Smooth muscle cell (in vitro differentiated cells): ENCODE measurements around the gene CYB561D1. TPM values are rescaled to one million over a fixed set of nuclear protein-coding genes. Genes with fewer than 3 reads are reported as not detected.

ENCODE experiments used
- DNase-seq: peaks from one replicate; lab custom pipeline; 2025; ENCODE audit not compliant: unreplicated experiment; lab: John Stamatoyannopoulos, UW
- H2AFZ ChIP-seq: fragments of 200-600 bp; sonication (generic); 2 replicates; pipeline ENCODE4 v1.6.0; 2016; ENCODE audit warnings: antibody characterized with exemption, low read depth, mild to moderate bottlenecking
- H3F3A ChIP-seq: fragments of 200-600 bp; sonication (generic); 2 replicates; pipeline ENCODE4 v1.6.0; 2017; ENCODE audit warnings: antibody characterized with exemption, low read depth
- H3K27ac ChIP-seq: fragments of 200-600 bp; sonication (generic); 2 replicates; pipeline ENCODE4 v1.5.1; 2016; ENCODE audit warnings: low read depth, mild to moderate bottlenecking
- H3K27me3 ChIP-seq: fragments of 200-600 bp; sonication (generic); 2 replicates; pipeline ENCODE4 v1.6.1; 2016; ENCODE audit warnings: low read depth, mild to moderate bottlenecking
- H3K36me3 ChIP-seq: fragments of 200-600 bp; sonication (generic); 2 replicates; pipeline ENCODE4 v1.5.1; 2016; ENCODE audit warnings: low read depth
- H3K4me1 ChIP-seq: fragments of 200-600 bp; sonication (generic); 2 replicates; pipeline ENCODE4 v1.5.1; 2016; ENCODE audit warnings: low read depth
- H3K4me2 ChIP-seq: fragments of 200-600 bp; sonication (generic); 2 replicates; pipeline ENCODE4 v1.6.0; 2016; ENCODE audit warnings: mild to moderate bottlenecking
- H3K4me3 ChIP-seq: fragments of 200-600 bp; sonication (generic); 2 replicates; pipeline ENCODE4 v1.5.1; 2016; ENCODE audit warnings: mild to moderate bottlenecking
- H3K79me2 ChIP-seq: fragments of 200-600 bp; sonication (generic); 2 replicates; pipeline ENCODE4 v1.6.0; 2016; ENCODE audit warnings: low read depth, mild to moderate bottlenecking
- H3K9ac ChIP-seq: fragments of 200-600 bp; sonication (generic); 2 replicates; pipeline ENCODE4 v1.6.0; 2016; ENCODE audit warnings: low read depth
- H3K9me3 ChIP-seq: fragments of 200-600 bp; sonication (generic); replicated peaks from 2 replicates; pipeline ENCODE4 v1.5.1; 2016; ENCODE audit warnings: low read depth
- H4K20me1 ChIP-seq: fragments of 200-600 bp; sonication (generic); 2 replicates; pipeline ENCODE4 v1.6.0; 2016; ENCODE audit warnings: low read depth
- CTCF ChIP-seq: fragments of 200-600 bp; sonication (generic); IDR thresholded peaks from 2 replicates; pipeline ENCODE4 v1.5.1; 2017; ENCODE audit warnings: borderline replicate concordance, mild to moderate bottlenecking, antibody characterized with exemption; ENCODE audit not compliant: insufficient read depth, poor library complexity, severe bottlenecking
- WGBS: methylation state at CpG from one replicate; pipeline ENCODE4 v1.1.7; 2016; ENCODE audit warnings: low lambda C conversion rate; 5-methylcytosine and 5-hydroxymethylcytosine counted together
- polyA plus RNA-seq: library from polyadenylated mRNA; unstranded; fragments of >200 nt; fragmentation: Nextera tagmentation; extraction: Ambion mirVana; gene quantifications from 2 replicates; pipeline ENCODE4 v1.2.1, GENCODE V29; 2016
- total RNA-seq: library from RNA; depleted of rRNA; stranded (reverse); fragments of >200 nt; gene quantifications from 2 replicates; pipeline ENCODE4 v1.2.3, GENCODE V29; 2014

CYB561D1 gene
- total and polyA plus RNA-seq, 2 experiments from 2014 or later, result 4.5 to 5.3 TPM

- Histone ChIP-seq H4K20me1 (no peaks in the 10 kb centered on the region), H3K4me2 (no peak overlapping the region), H3K27ac (no peak overlapping the region), H3K4me3 (no peak overlapping the region), H3K4me1 (no peaks in the 10 kb centered on the region), H3F3A (no peaks in the 10 kb centered on the region), H2AFZ (no peak overlapping the region), H3K9me3 (peaks cover 4% of the 10 kb centered on the region), H3K79me2 (no peaks in the 10 kb centered on the region), H3K27me3 (no peaks in the 10 kb centered on the region), H3K9ac (no peak overlapping the region), H3K36me3 (no peaks in the 10 kb centered on the region)
- WGBS, result 85% methylated on average over 1 of the region's 1 CpG
- no peak for TF ChIP-seq CTCF
- DNase-seq, result no peak
Measured at GRCh38 chr1:109454497-109455133, 39.3 kb upstream of the CYB561D1 start.

GRCh38 chr1:109457819-109458218, 36.1 kb upstream of the CYB561D1 start:
- Histone ChIP-seq H3K4me2 (no peak overlapping the region), H3K4me3 (no peak overlapping the region), H3K79me2 (no peaks in the 10 kb centered on the region), H4K20me1 (no peaks in the 10 kb centered on the region), H3K9ac (no peak overlapping the region), H3K27ac (no peak overlapping the region), H3F3A (no peaks in the 10 kb centered on the region), H2AFZ (no peak overlapping the region), H3K4me1 (no peaks in the 10 kb centered on the region), H3K9me3 (peaks cover 4% of the 10 kb centered on the region), H3K27me3 (peaks cover 10% of the 10 kb centered on the region), H3K36me3 (no peaks in the 10 kb centered on the region)
- DNase-seq, result no peak
- 95% methylated on average over 4 of the region's 4 CpGs for WGBS
- no peak for TF ChIP-seq CTCF

- Histone ChIP-seq H3K4me2 (peak overlapping the region; percentile 91), H3F3A (no peaks in the 10 kb centered on the region), H3K27me3 (peaks cover 91% of the 10 kb centered on the region), H3K9me3 (no peaks in the 10 kb centered on the region), H3K36me3 (no peaks in the 10 kb centered on the region), H3K4me3 (peak overlapping the region; percentile 50), H3K4me1 (peaks cover 4% of the 10 kb centered on the region), H3K9ac (no peak overlapping the region), H3K79me2 (no peaks in the 10 kb centered on the region), H4K20me1 (no peaks in the 10 kb centered on the region), H2AFZ (peak overlapping the region; percentile 81), H3K27ac (no peak overlapping the region)
- DNase-seq, result no peak
- WGBS, result 5% methylated on average over 17 of the region's 24 CpGs
- no peak for TF ChIP-seq CTCF
Measured at GRCh38 chr1:109466125-109466451, 27.8 kb upstream of the CYB561D1 start.
